Mesenchymal stem cell (in vitro differentiated cells and primary cell): Measurements from ENCODE around the gene MYL5.
A peak's percentile ranks its signal among the peaks of the same experiment; 100 is the strongest.

ENCODE experiments used
- DNase-seq: peaks from one replicate; pipeline ENCODE4 v3.0.0-alpha.2; 2013
- H2AFZ ChIP-seq: one replicate; pipeline ENCODE4 v1.6.1; 2013; ENCODE audit warnings: low read depth, mild to moderate bottlenecking, control low read depth, inconsistent platforms, low read length, moderate library complexity
- H2AK5ac ChIP-seq: 2 replicates; pipeline ENCODE4 v1.6.1; 2013; ENCODE audit warnings: low read length, moderate library complexity, mild to moderate bottlenecking, inconsistent platforms; ENCODE audit not compliant: severe bottlenecking
- H2BK120ac ChIP-seq: one replicate; pipeline ENCODE4 v1.6.1; 2013; ENCODE audit warnings: low read depth, mild to moderate bottlenecking, inconsistent platforms, low read length, moderate library complexity
- H2BK12ac ChIP-seq, 2 experiments: one replicate each; pipeline ENCODE4 v1.6.1; 2013; ENCODE audit warnings: inconsistent platforms in 2 of 2, low read length in 2 of 2, mild to moderate bottlenecking in 2 of 2, moderate library complexity in 2 of 2, control low read depth in 1 of 2
- H2BK15ac ChIP-seq: one replicate; pipeline ENCODE4 v1.6.1; 2013; ENCODE audit warnings: mild to moderate bottlenecking, low read depth, inconsistent platforms; ENCODE audit not compliant: poor library complexity, severe bottlenecking
- H2BK5ac ChIP-seq: 2 replicates; pipeline ENCODE4 v1.6.1; 2013; ENCODE audit warnings: low read depth, mild to moderate bottlenecking, low read length, control low read depth, inconsistent platforms; ENCODE audit not compliant: poor library complexity, severe bottlenecking
- H3K14ac ChIP-seq, 2 experiments: one replicate each; pipeline ENCODE4 v1.6.1; 2013; ENCODE audit warnings: inconsistent platforms in 2 of 2, low read length in 2 of 2, control low read depth in 1 of 2, mild to moderate bottlenecking in 1 of 2, moderate library complexity in 1 of 2
- H3K18ac ChIP-seq, 2 experiments: one replicate each; pipeline ENCODE4 v1.6.1; 2013; ENCODE audit warnings: inconsistent platforms in 2 of 2, low read length in 2 of 2, control low read depth in 1 of 2, low read depth in 1 of 2, mild to moderate bottlenecking in 1 of 2
- H3K23ac ChIP-seq, 2 experiments: one replicate each; pipeline ENCODE4 v1.6.1; 2013; ENCODE audit warnings: inconsistent platforms in 2 of 2, low read length in 2 of 2, mild to moderate bottlenecking in 2 of 2, moderate library complexity in 2 of 2, control low read depth in 1 of 2
- H3K27ac ChIP-seq: 2 replicates; pipeline ENCODE4 v1.5.1; 2013; ENCODE audit warnings: mild to moderate bottlenecking, moderate library complexity, low read length, control low read depth, inconsistent platforms; ENCODE audit not compliant: poor library complexity, severe bottlenecking
- H3K27me3 ChIP-seq, 2 experiments: 2 replicates each; pipeline versions ENCODE4 v1.6.1 to v1.7.0; 2013; ENCODE audit warnings: low read length in 2 of 2, mild to moderate bottlenecking in 2 of 2, moderate library complexity in 2 of 2, control low read depth in 1 of 2, inconsistent platforms in 1 of 2; ENCODE audit not compliant: control insufficient read depth in 1 of 2, insufficient read depth in 1 of 2
- H3K36me3 ChIP-seq, 2 experiments: 2 replicates each; pipeline versions ENCODE4 v1.6.1 to v1.7.0; 2013; ENCODE audit warnings: low read length in 2 of 2, control low read depth in 1 of 2, inconsistent platforms in 1 of 2, low read depth in 1 of 2, mild to moderate bottlenecking in 1 of 2; ENCODE audit not compliant: insufficient read depth in 2 of 2, control insufficient read depth in 1 of 2
- H3K4ac ChIP-seq, 2 experiments: one replicate each; pipeline ENCODE4 v1.6.1; 2013; ENCODE audit warnings: inconsistent platforms in 2 of 2, low read length in 2 of 2, mild to moderate bottlenecking in 2 of 2, moderate library complexity in 2 of 2, control low read depth in 1 of 2, low read depth in 1 of 2
- H3K4me1 ChIP-seq: 2 replicates; pipeline ENCODE4 v1.6.1; 2013; ENCODE audit warnings: low read depth, low read length, control low read depth; ENCODE audit not compliant: control insufficient read depth, insufficient read depth
- H3K4me2 ChIP-seq: 2 replicates; pipeline ENCODE4 v1.6.1; 2013; ENCODE audit warnings: low read length, mild to moderate bottlenecking, inconsistent platforms; ENCODE audit not compliant: poor library complexity, severe bottlenecking
- H3K4me3 ChIP-seq, 2 experiments: 2 replicates each; pipeline versions ENCODE4 v1.5.1 to v1.7.0; 2013; ENCODE audit warnings: low read length in 2 of 2, mild to moderate bottlenecking in 2 of 2, control low read depth in 1 of 2, low read depth in 1 of 2; ENCODE audit not compliant: insufficient read depth in 1 of 2
- H3K79me1 ChIP-seq: replicated peaks from 2 replicates; pipeline ENCODE4 v1.6.1; 2013; ENCODE audit warnings: mild to moderate bottlenecking, control low read depth, low read length, inconsistent platforms; ENCODE audit not compliant: poor library complexity, severe bottlenecking
- H3K9ac ChIP-seq: 2 replicates; pipeline ENCODE4 v1.7.0; 2013; ENCODE audit warnings: mild to moderate bottlenecking, low read length, moderate library complexity
- H3K9me3 ChIP-seq: 2 replicates; pipeline ENCODE4 v1.7.0; 2013; ENCODE audit warnings: mild to moderate bottlenecking, low read length; ENCODE audit not compliant: control insufficient read depth
- H4K8ac ChIP-seq: one replicate; pipeline ENCODE4 v1.6.1; 2013; ENCODE audit warnings: inconsistent platforms, mild to moderate bottlenecking, low read length, moderate library complexity
- H4K91ac ChIP-seq: one replicate; pipeline ENCODE4 v1.6.1; 2013; ENCODE audit warnings: mild to moderate bottlenecking, low read length, inconsistent platforms
- WGBS: methylation state at CpG from one replicate; pipeline ENCODE4 v1.1.7; 2013; ENCODE audit warnings: mixed read lengths; 5-methylcytosine and 5-hydroxymethylcytosine counted together

MYL5 gene

GRCh38 chr4:685679-686412 is 11.5 kb downstream of the MYL5 start:
- no peak overlapping the region for H2BK5ac ChIP-seq
- H3K18ac ChIP-seq: no peak overlapping the region
- H2BK12ac ChIP-seq: no peak overlapping the region
- H3K4me3 ChIP-seq: no peak overlapping the region
- DNase-seq: no peak
- H3K27ac ChIP-seq: no peak overlapping the region
- H3K79me1 ChIP-seq: peaks cover 2% of the 10 kb centered on the region
- H4K91ac ChIP-seq: peak overlapping the region; percentile 65
- H2BK120ac ChIP-seq: no peak overlapping the region
- peaks cover 58% of the 10 kb centered on the region for H3K4me1 ChIP-seq
- no peak overlapping the region for H3K4me2 ChIP-seq
- no peaks in the 10 kb centered on the region for H3K27me3 ChIP-seq
- no peak overlapping the region for H3K9ac ChIP-seq
- no peaks in the 10 kb centered on the region for H3K9me3 ChIP-seq
- H3K23ac ChIP-seq: no peak overlapping the region
- H2AK5ac ChIP-seq: no peak overlapping the region
- H4K8ac ChIP-seq: no peak overlapping the region
- H3K4ac ChIP-seq: no peak overlapping the region
- WGBS: 97% methylated on average over 37 of the region's 37 CpGs
- no peak overlapping the region for H2AFZ ChIP-seq
- H3K14ac ChIP-seq: no peak overlapping the region
- no peak overlapping the region for H2BK15ac ChIP-seq
- peaks cover 18 to 21% of the 10 kb centered on the region in 2 experiments for H3K36me3 ChIP-seq

DNA sequence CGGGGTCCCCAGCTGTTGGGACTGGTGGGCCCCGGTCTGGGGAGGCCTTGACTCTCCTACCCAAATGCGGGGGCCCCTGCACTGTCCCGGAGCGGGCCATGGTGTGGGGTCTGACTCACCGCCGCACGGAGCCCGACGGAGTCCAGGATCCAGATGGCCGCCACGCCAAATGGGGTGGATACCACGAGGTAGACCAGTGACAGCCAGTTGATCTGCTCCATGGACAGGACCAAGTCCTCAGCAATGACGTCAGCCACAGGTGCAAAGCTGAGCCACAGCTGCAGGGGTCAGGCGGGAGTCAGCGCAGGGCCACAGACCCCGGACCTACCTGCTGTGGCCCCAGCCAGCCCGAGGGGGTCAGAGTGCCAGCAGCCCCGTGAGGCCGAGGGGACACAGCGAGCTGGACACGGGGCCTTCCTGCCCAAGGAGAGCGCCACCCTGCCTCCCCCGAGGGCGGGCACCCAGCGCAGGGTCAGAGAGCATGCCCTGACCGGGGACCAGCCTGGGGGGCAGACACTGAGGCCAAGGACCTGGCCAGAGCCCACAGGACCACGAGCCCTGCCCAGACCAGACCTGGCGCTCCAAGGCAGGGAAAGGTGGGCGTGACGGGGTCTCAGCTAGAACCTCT is 12.2 kb downstream of the MYL5 start:
- H3K23ac ChIP-seq: no peak overlapping the region
- no peaks in the 10 kb centered on the region for H3K27me3 ChIP-seq
- peak overlapping the region in 1 of 2 experiments; percentile 83 for H3K4me3 ChIP-seq
- 96% methylated on average over 31 of the region's 31 CpGs for WGBS
- H2BK12ac ChIP-seq: peak overlapping the region; percentile 69 to 99
- H2BK120ac ChIP-seq: no peak overlapping the region
- peak overlapping the region; percentile 51 for H2AFZ ChIP-seq
- peak overlapping the region; percentile 29 to 50 for H3K4ac ChIP-seq
- H3K36me3 ChIP-seq: peaks cover 18 to 21% of the 10 kb centered on the region in 2 experiments
- peaks cover 2% of the 10 kb centered on the region for H3K79me1 ChIP-seq
- H4K8ac ChIP-seq: peak overlapping the region; percentile 33
- peak overlapping the region in 1 of 2 experiments; percentile 79 for H3K14ac ChIP-seq
- peak overlapping the region; percentile 3 for H3K27ac ChIP-seq
- peak overlapping the region; percentile 13 for H2AK5ac ChIP-seq
- H3K4me1 ChIP-seq: peaks cover 53% of the 10 kb centered on the region
- H4K91ac ChIP-seq: peak overlapping the region; percentile 92
- no peak overlapping the region for H2BK5ac ChIP-seq
- H3K9me3 ChIP-seq: no peaks in the 10 kb centered on the region
- DNase-seq: no peak
- peak overlapping the region; percentile 45 for H3K9ac ChIP-seq
- H3K4me2 ChIP-seq: no peak overlapping the region
- H2BK15ac ChIP-seq: peak overlapping the region; percentile 88
- H3K18ac ChIP-seq: peak overlapping the region; percentile 3 to 77

DNA sequence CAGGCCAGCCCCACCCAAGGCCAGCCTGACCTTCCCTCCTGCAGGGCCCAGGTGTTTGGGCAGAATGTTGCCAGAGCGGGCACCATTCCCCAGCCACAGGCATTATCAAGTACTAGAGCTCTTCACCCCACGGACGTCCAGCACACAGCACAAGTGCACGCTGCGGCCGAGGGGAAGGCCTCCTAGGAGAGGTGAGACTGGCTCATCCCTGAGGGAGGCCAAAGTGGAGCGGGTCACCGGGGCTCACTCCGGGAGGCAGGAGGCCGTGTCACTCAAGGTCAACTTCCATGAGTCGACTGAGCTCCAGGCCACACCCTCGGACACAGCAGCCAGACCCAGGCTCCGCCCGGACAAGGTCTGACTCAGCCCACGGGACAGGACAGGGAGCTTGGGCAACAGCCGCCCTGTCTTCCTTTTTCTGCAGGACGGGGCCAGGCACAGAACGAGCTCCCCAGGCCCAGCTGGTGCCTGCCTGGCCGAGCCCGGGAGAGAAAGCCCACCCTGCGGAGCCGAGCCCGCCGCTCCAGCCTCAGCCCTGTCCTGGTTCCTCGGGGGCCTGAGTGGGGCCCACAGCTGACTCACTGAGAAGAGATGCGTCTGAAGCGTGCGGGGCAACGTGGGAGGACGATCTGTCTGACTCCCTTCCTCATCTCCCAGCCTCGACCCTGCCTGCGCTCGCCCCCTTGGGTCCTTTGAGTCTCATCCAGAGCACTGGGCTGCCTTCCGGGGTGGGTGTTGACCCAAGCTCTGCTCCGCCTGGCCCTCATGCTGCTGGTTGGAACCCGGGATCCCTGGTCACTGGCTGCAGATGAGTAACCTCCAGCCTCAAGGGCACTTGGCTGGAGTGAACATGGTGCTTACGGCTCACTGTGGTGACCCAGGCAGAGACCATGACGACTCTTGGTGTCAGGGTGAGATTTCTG is 13.0 kb downstream of the MYL5 start:
- H3K9me3 ChIP-seq: no peaks in the 10 kb centered on the region
- peaks cover 15 to 16% of the 10 kb centered on the region in 2 experiments for H3K36me3 ChIP-seq
- peak overlapping the region in 1 of 2 experiments; percentile 79 for H3K14ac ChIP-seq
- H3K9ac ChIP-seq: peak overlapping the region; percentile 88
- peak; percentile 94 for DNase-seq
- peak overlapping the region; percentile 92 for H4K91ac ChIP-seq
- peak overlapping the region; percentile 94 for H4K8ac ChIP-seq
- H3K23ac ChIP-seq: no peak overlapping the region
- H2BK15ac ChIP-seq: peak overlapping the region; percentile 44
- peak overlapping the region; percentile 7 for H3K27ac ChIP-seq
- no peak overlapping the region for H2AK5ac ChIP-seq
- H2BK12ac ChIP-seq: peak overlapping the region; percentile 69 to 99
- H3K18ac ChIP-seq: peak overlapping the region; percentile 35 to 77
- WGBS: 40% methylated on average over 38 of the region's 38 CpGs
- peak overlapping the region; percentile 51 for H2AFZ ChIP-seq
- peak overlapping the region; percentile 57 for H3K4me2 ChIP-seq
- peak overlapping the region in 1 of 2 experiments; percentile 83 for H3K4me3 ChIP-seq
- H2BK5ac ChIP-seq: no peak overlapping the region
- peaks cover 2% of the 10 kb centered on the region for H3K79me1 ChIP-seq
- peak overlapping the region; percentile 2 for H2BK120ac ChIP-seq
- H3K27me3 ChIP-seq: no peaks in the 10 kb centered on the region
- H3K4me1 ChIP-seq: peaks cover 50% of the 10 kb centered on the region
- H3K4ac ChIP-seq: peak overlapping the region; percentile 29 to 50
